Retina (tissue), 1 donor: Measurements from ENCODE around the gene RIPK3.

ENCODE experiments used
- DNase-seq: peaks from one replicate; pipeline ENCODE4 v3.0.0-alpha.2; 2016

RIPK3 gene

DNA sequence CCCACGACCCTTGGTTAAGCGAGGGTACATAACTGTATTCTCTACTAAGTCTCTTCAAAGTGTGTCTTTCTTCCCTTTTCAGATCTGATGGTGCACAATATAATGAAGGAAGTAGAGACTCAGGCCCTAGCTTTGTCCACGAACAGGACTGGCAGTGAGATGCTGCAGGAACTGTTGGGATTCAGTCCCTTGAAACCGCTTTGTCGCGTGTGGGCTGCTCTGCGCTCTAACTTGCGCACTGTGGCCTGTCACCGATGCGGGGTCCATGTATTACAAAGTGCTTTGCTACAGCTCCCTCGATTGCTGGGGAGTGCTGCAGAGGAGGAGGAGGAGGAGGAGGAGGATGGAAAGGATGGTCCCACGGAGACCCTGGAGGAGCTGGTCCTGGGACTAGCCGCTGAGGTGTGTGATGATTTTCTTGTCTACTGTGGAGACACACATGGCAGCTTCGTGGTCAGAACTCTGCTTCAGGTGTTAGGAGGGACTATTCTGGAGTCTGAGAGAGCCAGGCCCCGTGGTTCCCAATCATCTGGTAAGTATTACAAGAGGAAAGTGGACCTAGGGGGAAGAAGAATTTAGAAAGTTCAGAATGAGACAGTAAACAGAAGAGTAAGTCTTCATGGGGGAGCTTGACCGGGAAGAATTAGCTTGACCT is 39.3 kb downstream of the RIPK3 start:
- DNase-seq = no peak

DNA sequence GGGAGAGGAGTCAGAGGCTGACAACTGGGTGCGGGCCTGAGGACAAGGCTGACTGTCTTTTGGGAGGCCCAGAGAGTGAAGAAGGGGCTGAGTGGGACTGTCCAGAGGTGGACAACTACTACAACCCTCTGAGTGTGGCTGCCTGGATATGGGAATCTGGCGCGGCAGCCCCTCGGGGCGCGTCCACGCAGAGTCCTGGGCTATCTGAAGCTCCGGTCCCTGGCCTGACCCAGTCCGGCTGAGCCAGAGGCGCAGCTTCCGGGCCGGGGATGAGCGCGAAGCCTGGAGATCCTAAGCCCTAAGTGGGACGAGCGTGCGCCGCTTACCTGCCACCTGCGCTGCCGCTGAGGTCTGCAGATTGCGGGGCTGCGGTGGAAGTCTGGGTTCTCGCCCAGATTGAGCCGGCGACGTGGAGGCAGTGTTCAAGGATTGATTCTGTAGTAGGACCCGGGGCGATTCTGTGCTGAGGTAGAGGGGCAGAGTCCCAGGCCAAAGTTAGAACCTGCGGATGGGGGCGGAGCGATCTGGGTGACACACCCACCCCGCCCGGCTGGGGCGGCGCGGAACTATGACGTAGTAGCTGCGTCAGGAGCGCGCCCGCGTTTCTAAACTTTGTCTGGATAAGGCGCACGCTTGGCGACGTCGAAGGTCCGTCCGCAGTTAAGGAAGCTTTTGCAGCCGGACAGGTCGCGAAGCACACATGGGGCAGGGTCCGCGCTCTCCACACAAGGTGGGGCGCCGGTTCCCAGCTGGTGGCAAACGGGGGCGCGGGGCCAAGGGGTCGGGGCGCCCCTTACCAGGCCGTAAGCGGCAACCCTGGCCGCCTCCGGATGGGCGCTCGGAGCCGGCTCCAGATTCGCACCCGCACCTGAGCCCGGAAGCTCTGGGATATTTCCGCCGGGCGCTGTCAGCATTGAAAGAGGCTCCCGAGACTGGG is 40.3 kb downstream of the RIPK3 start, which contains the start of the genes DHRS1 and NOP9:
Gene DHRS1, minus strand, starts transcription at position 526 of the 937 bp plus-strand sequence. CDS start 674 bp downstream, outside the sequence.
Gene NOP9, plus strand, starts transcription at position 596 of the 937 bp plus-strand sequence. Its CDS starts 105 bp downstream, at position 701.
- peak; percentile 96 for DNase-seq

DNA sequence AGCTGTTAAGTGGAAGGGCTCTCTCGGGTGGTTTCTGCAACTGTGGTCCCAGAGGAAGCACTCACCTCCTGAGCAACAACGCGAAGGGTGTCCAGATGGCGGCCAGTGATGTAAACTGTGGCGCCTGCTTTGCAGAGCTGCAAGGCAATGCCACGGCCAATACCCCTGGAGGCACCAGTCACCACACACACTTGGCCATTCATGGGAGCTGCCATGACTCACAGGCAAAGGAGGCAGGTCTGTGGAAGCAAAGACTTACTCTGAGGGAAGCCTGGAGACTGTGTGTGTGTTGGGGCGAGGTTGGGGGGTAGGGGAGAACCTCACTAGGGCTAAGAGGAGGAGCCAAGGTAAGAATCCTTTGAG is 40.9 kb downstream of the RIPK3 start:
- DNase-seq = no peak

DNA sequence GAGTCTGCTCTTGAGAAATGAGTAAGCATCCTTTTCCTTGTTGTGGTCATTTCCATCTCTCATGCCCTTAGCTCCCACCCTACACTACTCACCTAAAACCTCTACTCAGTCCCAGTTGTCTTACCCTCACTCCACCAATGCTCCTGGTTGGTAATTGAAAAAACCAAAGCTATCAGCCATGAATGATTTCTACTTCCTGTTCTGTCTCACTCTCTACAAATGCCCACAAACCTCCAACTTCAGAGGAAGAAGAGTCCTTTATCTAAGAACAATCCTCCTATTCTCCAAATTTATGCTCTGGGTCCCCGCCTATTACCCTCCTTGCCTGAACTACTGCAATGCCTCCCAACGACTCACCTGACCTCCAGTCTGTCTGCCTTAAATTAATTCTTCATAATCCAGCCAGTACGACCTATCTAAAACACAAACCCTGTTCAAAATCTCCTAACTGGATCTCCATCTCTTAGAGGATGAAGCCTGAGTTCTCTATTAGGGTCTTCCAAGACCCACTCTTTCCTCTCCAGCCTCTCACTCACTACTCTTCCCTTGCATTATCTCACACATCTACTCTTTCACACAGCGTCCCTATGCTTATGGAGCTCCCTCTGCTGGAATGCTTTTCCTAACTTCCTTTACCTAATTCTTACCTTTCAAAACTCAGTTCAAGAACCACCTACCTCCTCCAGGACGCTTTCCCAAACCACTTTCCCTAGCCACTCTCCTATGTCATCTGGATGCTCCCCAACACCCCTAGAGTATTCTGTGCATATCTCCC is 42.4 kb downstream of the RIPK3 start:
- DNase-seq = no peak

DNA sequence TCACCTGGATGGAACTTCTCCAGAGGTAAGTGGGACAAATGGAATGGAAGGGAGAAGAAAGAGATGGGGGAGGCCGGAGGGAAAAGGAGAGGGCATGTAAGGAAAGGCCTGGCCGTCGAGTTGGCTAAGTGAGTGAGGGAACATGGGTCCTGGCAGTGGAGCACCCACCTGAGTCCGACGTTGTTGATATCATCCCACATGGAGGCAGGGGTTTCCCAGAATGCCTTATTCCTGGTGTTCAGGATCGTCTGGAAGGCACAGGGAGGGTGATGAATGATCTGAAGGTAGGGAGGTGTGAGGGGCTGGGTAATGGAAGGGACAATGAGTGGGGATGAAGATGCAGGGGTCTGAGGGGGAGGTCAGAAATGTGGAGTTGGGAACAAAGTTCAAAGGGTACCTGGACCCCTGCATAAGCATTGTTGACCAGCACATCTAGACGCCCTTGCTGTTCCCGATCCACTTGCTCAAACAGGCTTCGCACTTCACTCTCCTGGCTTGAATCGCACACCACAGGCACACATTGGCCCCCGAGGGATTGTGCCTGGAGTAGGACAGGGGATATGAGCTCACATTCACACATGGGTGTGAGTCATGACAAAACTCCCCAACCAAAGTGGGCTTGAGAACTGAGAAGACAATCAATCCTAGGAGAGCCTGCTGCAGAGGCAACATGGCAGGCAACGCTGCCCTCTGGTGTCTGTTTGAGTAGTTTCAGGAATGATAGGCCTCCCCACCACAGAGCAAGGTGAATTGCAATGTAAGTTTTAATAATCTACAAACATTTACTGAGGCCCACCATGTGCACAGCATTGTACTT is 43.2 kb downstream of the RIPK3 start:
- DNase-seq = peak; percentile 60

DNA sequence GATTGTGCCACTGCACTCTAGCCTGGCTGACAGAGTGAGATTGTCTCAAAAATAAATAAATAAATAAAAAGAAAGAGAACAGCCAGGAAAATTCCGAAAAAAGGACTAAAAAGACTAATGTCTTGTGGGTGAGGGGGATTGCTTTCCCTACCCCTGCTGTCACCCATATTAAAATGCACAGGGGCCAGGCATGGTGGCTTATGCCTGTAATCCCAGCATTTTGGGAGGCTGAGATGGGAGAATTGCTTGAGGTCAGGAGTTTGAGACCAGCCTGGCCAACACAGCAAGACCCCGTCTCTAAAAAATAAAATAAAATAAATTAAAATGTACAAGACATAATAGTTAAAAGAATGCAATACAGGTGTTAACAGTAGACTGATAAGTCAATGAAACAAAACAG is 46.3 kb downstream of the RIPK3 start:
- no peak for DNase-seq

DNA sequence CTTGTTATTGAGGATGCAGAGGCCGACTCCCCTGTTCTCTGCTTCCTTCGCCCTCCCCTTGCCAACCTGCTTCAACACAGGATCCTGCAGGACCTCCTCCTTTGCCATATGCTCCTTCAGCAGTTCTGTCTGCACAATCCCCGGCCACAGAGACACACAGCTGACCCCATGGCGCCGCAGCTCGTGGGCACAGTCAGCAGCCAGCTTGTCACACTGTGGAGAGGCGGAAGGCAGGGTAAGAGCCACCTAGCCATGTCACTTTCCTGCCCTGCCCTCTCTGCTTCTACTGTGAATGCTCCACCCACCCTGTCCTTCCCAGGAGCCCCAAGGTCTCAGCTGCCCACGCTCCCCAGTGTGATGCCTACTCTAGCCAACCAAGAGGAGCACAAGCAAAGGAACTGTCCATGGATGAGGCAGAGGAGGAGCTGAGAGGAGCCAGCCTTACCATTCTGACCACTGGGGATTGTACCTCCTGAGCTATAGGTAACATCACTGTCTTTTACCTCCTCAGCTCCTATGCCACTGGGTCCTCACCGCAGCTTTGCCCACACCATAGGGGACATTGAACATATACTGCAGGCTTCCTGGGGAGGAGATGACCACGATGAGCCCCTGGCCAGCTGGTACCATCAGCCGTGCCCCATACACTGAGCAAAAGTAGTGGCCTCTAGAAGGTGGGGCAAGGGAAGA is 47.5 kb downstream of the RIPK3 start:
- DNase-seq = no peak

DNA sequence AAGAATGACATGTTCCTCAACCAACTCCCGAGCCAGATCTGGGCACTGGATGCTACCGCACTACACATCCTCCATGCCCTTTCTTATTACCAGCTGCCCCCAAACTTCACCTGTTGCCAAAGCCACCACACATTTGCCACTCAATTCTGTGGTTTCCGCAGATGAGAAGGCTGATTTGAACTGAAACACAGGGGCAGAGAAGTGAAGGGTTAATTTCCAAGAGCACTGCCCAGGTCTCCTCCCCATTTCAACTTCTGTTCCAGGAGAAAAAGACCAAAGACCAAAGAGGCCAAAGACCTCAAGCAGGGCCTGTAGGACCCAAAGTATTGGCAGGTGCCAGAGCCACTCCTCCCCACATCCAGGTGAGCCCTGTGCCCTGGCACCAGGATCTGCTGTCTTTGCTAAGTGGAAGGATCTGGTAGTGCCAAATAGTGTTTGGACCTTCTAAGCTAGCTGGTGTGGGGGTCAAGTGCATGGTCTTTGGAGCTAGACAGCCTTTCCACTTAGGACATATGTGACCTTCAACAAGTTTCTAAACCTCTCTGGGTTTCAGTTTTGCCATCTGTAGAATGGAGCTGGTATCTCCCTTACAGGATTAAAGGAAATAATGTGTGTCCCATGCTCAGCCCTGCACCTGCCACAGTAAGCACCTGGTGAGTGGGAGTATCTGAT is 48.2 kb downstream of the RIPK3 start:
- no peak for DNase-seq

DNA sequence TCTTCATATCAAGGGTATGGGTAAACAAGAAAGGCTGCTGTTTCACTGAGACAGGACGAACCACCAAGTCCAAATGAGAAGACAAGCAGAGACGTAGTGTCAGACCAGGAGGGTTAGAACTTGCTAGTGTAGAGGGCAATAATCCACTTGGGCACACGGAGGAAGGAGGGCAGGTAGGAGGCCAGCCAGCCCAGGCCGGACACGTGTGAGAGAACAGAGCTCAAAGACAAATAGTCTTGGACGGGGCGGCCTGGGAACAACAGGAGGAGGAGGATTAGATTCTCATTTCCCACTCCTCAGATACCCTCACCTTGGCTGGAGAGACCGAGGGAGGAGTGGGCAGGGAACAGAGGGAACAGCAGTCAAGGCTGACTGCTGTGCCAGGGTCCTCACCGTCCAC is 49.0 kb downstream of the RIPK3 start:
- DNase-seq = no peak

DNA sequence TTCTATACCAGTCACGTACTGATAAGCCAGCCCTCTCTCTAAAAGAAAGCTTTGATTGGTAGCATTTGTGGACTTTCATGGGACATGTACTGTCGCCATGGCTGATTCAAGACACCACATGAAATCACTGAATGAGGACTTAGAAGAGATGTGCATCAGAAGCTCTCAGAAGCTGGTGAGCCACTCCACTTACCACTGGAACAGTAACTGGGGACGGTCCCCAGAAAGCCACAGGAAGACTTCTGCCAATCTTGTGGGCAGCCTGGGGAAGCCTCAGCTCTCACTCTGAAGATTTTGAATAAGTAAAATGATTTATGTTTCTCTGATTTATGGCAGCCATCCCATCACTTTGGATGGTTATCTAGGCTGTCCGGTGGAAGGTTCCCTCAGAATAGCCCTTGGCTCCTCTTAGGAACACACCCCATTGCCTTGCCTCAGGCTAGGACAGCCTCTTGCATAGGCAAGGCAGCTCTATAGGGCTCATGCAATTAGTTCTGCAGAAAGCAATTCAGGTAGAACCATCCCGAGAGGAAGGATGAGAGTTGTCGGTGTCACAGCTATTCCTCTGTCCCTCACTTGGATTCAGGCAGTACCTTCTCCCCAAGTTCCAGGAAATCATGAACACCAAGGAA is 50.0 kb downstream of the RIPK3 start:
- DNase-seq = no peak

DNA sequence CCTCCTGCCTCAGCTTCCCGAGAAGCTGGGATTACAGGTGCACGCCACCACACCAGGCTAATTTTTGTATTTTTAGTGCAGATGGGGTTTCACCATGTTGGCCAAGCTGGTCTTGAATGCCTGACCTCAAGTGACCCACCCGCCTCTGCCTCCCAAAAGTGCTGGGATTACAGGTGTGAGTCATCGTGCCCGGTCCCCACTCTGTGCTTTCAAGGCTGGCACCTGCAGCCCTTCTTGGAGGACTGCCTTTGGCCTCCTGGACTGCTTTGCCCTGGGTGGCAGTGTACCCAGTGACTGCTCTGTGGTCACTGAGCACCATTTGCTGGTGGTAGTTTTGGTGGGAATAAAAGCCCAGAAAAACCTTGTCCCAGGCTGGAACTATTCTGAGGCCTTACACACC is 52.8 kb downstream of the RIPK3 start:
- no peak for DNase-seq
